Keratinocyte (primary cell): Measurements from ENCODE around the gene MTSS2.

Experiments
- CTCF ChIP-seq, 3 experiments: IDR thresholded peaks in 1 of 3; conservative IDR thresholded peaks in 1 of 3; optimal IDR thresholded peaks in 1 of 3; 2 replicates in 2 of 3; 3 replicates in 1 of 3; pipeline versions ENCODE3 to v1.5.1; 2011; ENCODE audit warnings: low read length in 3 of 3, mild to moderate bottlenecking in 3 of 3, moderate library complexity in 2 of 3, control low read depth in 1 of 3, inconsistent platforms in 1 of 3; ENCODE audit not compliant: insufficient read depth in 2 of 3; ENCODE audit errors: extremely low read depth in 1 of 3
- EZH2 ChIP-seq: IDR thresholded peaks from one replicate; pipeline ENCODE4 v1.6.1; 2012; ENCODE audit warnings: inconsistent platforms, mild to moderate bottlenecking, low read length, moderate library complexity

- TF ChIP-seq CTCF (optimal IDR thresholded peaks at IDR 0.05 in 1 of 3, IDR thresholded peaks at IDR 0.05 in 1 of 3, conservative IDR thresholded peaks at IDR 0.05 in 1 of 3; ENCODE audit: extremely low read depth in 1 of 3, insufficient read depth in 2 of 3, low read length in 3 of 3) (no peak), EZH2 (no peak)
These were observed 5.6 kb upstream of the MTSS2 start for GRCh38 chr16:70691223-70692129.
